GM12873 (cell line): ENCODE data around the gene CLEC19A.

Experiments
- TF ChIP-seq, protein P1 (sequence below): IDR thresholded peaks from 2 replicates; pipeline ENCODE4 v1.5.1; 2012; ENCODE audit warnings: low read depth, mild to moderate bottlenecking, moderate library complexity, low read length, control low read depth; ENCODE audit not compliant: insufficient read depth; ENCODE audit errors: missing control alignments

Gene CLEC19A

DNA sequence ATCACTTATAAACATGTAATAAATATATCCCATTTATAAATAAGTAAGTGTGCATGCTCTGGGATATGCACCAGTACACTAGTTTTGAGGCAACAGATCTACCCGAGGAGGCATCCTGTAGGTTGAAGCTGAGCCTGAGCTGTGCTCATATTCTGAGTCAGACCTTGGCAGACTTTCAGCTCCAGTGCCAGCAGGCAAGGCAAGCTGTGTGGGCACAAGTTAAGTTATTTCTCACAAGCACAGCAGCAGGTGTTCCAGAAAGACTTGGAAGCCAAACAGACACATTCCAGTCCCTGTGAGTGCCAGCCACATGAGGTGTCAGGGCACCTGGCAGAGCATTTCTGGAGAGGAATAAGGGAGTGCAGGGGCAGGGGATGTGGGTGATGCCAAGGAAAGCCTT is 1.3 kb upstream of the CLEC19A start:
- TF ChIP-seq, protein P1, sequence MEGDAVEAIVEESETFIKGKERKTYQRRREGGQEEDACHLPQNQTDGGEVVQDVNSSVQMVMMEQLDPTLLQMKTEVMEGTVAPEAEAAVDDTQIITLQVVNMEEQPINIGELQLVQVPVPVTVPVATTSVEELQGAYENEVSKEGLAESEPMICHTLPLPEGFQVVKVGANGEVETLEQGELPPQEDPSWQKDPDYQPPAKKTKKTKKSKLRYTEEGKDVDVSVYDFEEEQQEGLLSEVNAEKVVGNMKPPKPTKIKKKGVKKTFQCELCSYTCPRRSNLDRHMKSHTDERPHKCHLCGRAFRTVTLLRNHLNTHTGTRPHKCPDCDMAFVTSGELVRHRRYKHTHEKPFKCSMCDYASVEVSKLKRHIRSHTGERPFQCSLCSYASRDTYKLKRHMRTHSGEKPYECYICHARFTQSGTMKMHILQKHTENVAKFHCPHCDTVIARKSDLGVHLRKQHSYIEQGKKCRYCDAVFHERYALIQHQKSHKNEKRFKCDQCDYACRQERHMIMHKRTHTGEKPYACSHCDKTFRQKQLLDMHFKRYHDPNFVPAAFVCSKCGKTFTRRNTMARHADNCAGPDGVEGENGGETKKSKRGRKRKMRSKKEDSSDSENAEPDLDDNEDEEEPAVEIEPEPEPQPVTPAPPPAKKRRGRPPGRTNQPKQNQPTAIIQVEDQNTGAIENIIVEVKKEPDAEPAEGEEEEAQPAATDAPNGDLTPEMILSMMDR: no peak

DNA sequence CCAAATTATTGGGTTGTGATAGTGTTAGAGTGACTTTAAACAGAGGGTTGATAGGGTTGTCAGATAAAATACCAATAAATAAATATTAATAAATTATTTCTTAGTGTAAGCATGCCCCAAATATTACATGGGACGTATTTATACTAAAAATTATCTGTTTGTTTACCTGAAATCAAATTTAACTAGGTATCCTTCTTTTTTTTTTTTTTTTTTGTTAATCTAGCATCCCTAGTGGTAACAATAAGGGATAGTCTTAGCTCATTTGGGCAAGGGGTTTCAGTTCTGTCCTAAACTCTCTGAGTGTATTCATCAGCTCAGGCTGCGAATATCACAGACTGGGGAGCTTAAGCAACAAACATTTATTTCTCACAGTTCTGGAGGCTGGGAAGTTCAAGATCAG is 1.3 kb downstream of the CLEC19A start:
- TF ChIP-seq, protein P1: no peak

DNA sequence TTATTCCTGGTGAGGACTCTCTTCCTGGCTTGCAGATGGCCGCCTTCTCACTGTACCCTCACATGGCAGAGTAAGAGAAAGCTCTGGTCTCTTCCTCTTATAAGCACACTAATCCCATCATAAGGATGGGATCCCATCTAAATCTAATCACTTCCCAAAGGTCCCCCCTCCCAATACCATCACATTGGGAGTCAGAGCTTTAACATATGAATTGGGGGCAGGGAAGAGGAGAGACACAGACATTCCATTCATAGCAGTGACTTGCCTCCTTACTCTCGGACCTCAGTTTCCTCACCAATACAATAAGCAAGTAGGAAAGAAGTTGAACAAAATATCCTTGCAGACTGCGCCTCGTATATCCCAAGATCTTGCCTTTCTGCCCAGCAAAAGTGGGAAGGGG is 1.7 kb downstream of the CLEC19A start:
- TF ChIP-seq, protein P1: no peak

DNA sequence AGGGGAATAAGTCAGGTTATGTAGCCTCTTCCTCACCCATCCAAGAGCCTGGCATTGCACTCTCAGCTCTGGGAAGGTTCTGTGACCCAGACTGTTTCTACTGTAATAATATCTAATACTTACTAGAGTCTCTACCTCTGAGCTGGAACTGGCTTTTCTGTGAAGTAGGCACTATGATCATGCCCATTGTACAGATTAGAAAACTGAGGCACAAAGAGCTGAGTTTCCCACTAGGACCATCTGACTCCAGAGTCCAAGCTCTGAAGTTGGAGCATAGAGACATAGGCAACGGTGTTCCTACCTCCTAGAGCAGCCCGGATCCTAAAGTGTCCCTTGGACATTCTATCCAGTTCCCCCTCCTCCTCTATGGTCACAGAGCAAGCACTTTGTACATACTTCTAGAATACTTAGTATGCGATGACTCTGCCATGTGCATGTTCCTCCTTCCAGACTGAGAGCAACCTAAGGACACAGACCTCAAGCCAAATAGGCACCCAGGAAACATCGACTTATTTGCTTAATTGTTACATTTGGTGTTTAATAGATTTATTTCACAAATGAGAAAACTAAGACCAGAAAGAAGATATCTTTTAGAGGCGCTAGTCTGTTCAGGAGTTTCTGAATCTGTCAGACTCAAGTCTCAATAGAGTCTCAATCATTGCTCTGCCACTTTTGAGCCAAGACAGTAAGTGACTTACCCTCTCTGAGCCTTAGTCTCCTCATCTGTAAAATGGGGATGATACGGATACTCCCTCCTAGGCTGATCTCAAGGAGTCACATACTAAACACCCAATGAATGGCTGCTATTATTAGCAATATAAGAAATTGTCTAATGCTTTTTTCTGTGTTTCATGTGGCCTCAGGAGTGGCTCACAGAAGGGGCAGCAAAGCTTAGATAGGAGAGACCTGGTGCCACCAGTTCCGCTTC is 3.6 kb downstream of the CLEC19A start:
- TF ChIP-seq, protein P1: no peak

DNA sequence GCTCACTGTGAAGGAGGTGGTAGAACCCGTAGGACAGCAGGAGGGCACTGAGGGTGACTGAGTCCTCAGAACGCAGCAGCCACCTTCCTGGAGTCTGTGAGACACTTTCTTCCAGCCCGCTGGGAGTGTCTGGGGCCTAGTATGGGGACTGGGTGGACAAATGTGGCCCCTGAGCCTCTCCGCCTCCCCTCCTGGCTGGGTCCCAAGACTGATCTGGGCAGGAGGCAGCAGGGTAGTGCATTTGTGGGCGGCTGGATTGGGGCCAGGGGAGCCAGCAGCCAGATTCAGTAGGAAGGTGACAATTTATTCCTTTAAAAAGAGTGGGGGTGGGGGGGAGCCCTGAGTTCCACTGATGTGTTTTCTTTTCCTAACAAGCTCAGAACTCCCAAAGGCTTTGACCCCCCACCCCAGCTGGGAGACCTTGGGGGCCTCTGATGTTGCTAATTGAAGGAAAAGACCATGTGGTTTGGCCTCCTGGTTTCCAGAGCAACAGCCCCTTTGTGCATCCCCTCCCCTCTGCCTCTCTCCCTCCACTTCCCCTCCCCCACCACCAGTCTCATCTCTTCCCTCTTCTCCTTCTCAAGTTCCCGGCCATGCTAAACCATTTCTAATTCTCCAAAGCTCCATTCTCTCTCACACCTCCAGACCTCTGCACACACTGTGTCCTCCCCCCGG is 4.4 kb downstream of the CLEC19A start:
- TF ChIP-seq, protein P1: no peak

DNA sequence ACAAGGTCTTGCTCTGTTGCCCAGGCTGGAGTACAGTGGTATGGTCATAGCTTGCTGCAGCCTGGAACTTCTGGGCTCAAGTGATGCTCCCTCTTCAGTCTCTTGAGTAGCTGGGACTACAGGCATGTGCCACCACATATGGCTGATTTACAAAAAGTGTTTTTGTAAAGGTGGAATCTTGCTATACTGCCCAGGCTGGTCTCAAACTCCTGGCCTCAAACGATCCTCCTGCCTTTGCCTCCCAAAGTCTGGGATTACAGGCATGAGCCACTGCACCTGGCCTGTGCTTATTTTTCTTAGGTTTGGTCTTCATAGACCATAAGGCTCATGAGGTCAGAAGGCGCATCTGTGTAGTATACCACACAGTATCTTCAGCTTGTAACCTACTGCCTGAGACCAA is 5.3 kb downstream of the CLEC19A start:
- TF ChIP-seq, protein P1: no peak

DNA sequence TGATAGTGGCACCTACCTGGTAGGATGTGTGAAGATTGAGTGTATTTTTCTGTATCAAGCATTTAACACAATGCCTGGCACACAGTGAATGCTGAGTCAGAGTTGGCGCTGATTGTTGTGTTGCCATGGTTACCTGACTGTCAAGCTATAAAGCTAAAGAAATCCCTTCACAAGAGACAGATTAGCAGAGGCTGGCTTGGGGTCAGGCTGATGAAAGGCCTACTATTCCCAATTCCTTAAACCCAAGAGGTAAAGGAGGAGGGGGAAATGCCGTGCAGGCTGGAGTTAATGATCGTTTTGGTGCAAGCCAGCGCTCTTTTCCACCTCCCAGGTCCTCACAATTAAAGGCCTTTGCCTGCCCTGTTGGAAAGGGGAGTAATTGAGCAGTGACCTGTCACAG is 5.9 kb downstream of the CLEC19A start:
- TF ChIP-seq, protein P1: no peak
